ENCODE data around the gene TMEM175. TPM values are rescaled to one million over a fixed set of nuclear protein-coding genes. Genes with fewer than 3 reads are reported as not detected.

TMEM175 gene
- total and polyA plus RNA-seq, 2 of the 4 experiments (the other 2 are of a cell fraction), result 7.7 to 41.9 TPM

DNA sequence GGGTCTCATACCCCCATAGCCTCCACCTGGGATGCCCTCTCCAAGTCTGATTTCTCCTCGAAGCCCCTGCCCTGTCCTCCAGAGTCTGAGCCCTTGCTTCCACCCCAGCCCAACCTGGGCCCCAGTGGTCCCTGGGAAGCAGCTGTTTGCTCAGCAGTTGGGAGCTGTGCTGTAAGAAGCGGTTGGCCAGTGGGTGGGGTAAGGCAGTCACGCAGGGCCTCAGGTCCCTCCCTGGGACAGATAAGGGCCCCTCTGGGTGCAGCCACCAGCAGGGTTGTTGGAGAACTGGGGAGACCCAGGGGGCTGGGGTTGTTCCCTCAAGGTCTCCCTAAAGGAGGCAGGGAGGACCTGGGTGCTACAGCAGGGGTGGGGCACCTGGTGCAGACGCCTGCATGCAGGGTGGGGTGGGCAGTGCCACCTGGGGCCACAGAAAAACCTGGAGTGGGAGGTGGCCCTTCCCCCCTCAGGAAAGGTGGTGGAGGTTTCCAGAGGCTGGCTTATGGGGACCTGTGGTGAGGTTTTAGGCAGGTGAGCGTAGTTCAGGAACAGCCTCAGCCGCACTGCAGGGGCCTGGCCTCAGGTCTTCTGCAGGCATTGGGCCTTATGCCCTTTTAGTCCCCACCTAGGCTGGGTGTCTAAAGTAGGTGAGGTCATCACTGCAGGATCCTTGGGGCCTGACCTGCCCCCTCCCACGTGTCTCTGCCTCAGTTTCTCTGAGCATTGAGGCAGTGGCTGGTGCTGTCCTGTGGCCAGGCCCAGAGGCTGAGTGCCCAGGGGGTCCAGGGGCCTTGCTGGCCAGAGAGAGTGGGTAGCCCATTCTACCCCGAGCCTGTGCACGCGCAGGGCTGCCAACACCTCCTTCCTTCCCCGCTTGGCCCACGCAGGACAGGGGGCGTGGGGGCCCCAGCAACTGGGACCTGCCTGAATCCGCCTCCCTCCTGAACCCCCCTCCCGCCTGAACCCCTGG lies 64.1 kb downstream of the TMEM175 start (continued):
- TF ChIP-seq FOS (IDR thresholded peaks at IDR 0.05; ENCODE audit: low read depth, low read length) (no peak), RFX5 (IDR thresholded peaks at IDR 0.05; ENCODE audit: low read depth, low read length) (no peak)

DNA sequence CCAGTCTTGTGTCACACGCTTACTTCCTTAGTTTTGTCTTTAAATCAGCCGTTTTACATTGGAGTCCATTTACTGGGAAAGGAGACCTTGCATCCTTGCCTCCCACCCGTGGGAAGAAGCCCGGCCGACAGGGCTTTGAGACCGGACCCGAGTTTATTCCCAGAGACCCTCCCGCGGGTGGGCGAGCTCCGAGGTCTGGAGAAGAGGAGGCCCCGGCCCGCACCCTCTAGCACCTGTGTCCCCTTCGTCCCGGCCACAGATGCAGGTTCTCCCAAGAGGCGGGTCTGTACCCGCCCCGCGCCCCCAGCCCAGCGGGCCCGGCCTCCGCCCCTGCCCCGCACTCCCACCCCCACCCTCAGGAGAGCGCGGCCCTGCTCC lies 64.7 kb downstream of the TMEM175 start:
- no peak overlapping the region for H3K27ac ChIP-seq (ENCODE audit: insufficient read depth, low read length)
- dilution Hi-C loops (cut with HindIII; ENCODE audit: low sequenced_read_pairs, unreplicated experiment) (no loop called here), intact Hi-C loops (cut with micrococcal nuclease) (no loop called here), in situ Hi-C loops (cut with MboI; ENCODE audit: low sequenced_read_pairs) (no loop called here)
- H3K4me2 ChIP-seq (ENCODE audit: low read depth, low read length), result no peak overlapping the region
- no peak overlapping the region for H2AK9ac ChIP-seq (replicated peaks; ENCODE audit: low read depth, low read length, poor library complexity)
- ATAC-seq (ENCODE audit: low read depth), result no peak
- no peak overlapping the region for H2AK5ac ChIP-seq (ENCODE audit: low read depth, low read length)
- H3K4ac ChIP-seq (ENCODE audit: low read depth, low read length), result no peak overlapping the region
- H2AFZ ChIP-seq (replicated peaks; ENCODE audit: low read length, poor library complexity), result no peak overlapping the region
- peaks cover 3% of the 10 kb centered on the region; the same call in 1 of the 2 replicates for H3K4me1 ChIP-seq (ENCODE audit: control insufficient read depth, insufficient read depth, low read length)
- no peak overlapping the region for H2BK5ac ChIP-seq (ENCODE audit: low read depth, low read length, poor library complexity, severe bottlenecking)
- H3K36me3 ChIP-seq (ENCODE audit: control insufficient read depth, insufficient read depth, low read length), result no peaks in the 10 kb centered on the region
- H4K8ac ChIP-seq (ENCODE audit: low read depth in 2 of 2, low read length in 2 of 2), result no peak overlapping the region
- H3K18ac ChIP-seq (ENCODE audit: low read depth, low read length), result no peak overlapping the region
- DNase-seq, result no peak
- no peak overlapping the region for H2BK15ac ChIP-seq (ENCODE audit: low read depth, low read length)
- no peak overlapping the region for H4K91ac ChIP-seq (ENCODE audit: insufficient read depth, low read depth, low read length)
- peaks cover 47% of the 10 kb centered on the region for H3K27me3 ChIP-seq (ENCODE audit: control insufficient read depth, insufficient read depth, low read length)
- no peak overlapping the region for H3K4me3 ChIP-seq (ENCODE audit: insufficient read depth, low read depth, low read length)
- CTCF ChIA-PET, result no interaction called here
- WGBS, 2 experiments (ENCODE audit: extremely low coverage in 2 of 2, insufficient read length in 1 of 2), result 10% methylated on average over 11 of the region's 25 CpGs; no CpG with 5 or more reads in 1 of the 2 experiments
- POLR2A ChIA-PET (ENCODE audit: unreplicated experiment), result no interaction called here
- no peak overlapping the region for H3K14ac ChIP-seq (replicated peaks; ENCODE audit: low read depth, low read length)
- no peaks in the 10 kb centered on the region for H3K9me1 ChIP-seq (ENCODE audit: insufficient read depth, low read length)
- no peak overlapping the region for H2BK120ac ChIP-seq (ENCODE audit: low read depth, low read length)
- no peak overlapping the region for H2BK20ac ChIP-seq (ENCODE audit: low read depth, low read length)
- H3K23ac ChIP-seq (ENCODE audit: low read depth, low read length), result no peak overlapping the region
- H4K20me1 ChIP-seq (ENCODE audit: insufficient read depth, low read length), result peaks cover 11% of the 10 kb centered on the region
- H3K56ac ChIP-seq (ENCODE audit: extremely low read depth, insufficient read depth, low read length), result no peak overlapping the region
- H3K79me1 ChIP-seq (ENCODE audit: low read depth in 1 of 2, low read length in 2 of 2), result 0 out of 4 replicates have a peak, but pooled peaks cover 0 to 4% of the 10 kb centered on the region in 2 experiments
- no peak overlapping the region for H4K5ac ChIP-seq (ENCODE audit: low read depth, low read length)
- BruUV-seq (replicated peaks), result no TSS peak
- H3K9ac ChIP-seq (ENCODE audit: low read depth, low read length), result no peak overlapping the region
- H3K9me3 ChIP-seq (ENCODE audit: control insufficient read depth, insufficient read depth, low read length), result no peaks in the 10 kb centered on the region; the same call in 1 of the 2 replicates
- TF ChIP-seq BHLHE40 (IDR thresholded peaks at IDR 0.05; ENCODE audit: low read depth, low read length), result no peak
- TF ChIP-seq FOS (IDR thresholded peaks at IDR 0.05; ENCODE audit: low read depth, low read length), result no peak
- TF ChIP-seq RCOR1 (IDR thresholded peaks at IDR 0.05; ENCODE audit: insufficient replicate concordance, low read length), result no peak
- TF ChIP-seq, protein P1, sequence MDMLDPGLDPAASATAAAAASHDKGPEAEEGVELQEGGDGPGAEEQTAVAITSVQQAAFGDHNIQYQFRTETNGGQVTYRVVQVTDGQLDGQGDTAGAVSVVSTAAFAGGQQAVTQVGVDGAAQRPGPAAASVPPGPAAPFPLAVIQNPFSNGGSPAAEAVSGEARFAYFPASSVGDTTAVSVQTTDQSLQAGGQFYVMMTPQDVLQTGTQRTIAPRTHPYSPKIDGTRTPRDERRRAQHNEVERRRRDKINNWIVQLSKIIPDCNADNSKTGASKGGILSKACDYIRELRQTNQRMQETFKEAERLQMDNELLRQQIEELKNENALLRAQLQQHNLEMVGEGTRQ (IDR thresholded peaks at IDR 0.05; ENCODE audit: low read depth, low read length), result no peak
- TF ChIP-seq MXI1 (IDR thresholded peaks at IDR 0.05; ENCODE audit: borderline replicate concordance, low read depth, low read length), result no peak
- no peak for TF ChIP-seq SMC3 (IDR thresholded peaks at IDR 0.05; ENCODE audit: low read depth, low read length)
- no peak for TF ChIP-seq RAD21 (IDR thresholded peaks at IDR 0.05; ENCODE audit: low read length)
- TF ChIP-seq, protein P2, sequence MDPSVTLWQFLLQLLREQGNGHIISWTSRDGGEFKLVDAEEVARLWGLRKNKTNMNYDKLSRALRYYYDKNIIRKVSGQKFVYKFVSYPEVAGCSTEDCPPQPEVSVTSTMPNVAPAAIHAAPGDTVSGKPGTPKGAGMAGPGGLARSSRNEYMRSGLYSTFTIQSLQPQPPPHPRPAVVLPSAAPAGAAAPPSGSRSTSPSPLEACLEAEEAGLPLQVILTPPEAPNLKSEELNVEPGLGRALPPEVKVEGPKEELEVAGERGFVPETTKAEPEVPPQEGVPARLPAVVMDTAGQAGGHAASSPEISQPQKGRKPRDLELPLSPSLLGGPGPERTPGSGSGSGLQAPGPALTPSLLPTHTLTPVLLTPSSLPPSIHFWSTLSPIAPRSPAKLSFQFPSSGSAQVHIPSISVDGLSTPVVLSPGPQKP (IDR thresholded peaks at IDR 0.05; ENCODE audit: borderline replicate concordance, low read depth, low read length), result no peak
- TF ChIP-seq CEBPB (IDR thresholded peaks at IDR 0.05; ENCODE audit: low read depth, low read length), result no peak
- TF ChIP-seq RFX5 (IDR thresholded peaks at IDR 0.05; ENCODE audit: low read depth, low read length), result no peak
- TF ChIP-seq CHD1 (IDR thresholded peaks at IDR 0.05; ENCODE audit: low read depth, low read length), result no peak
- TF ChIP-seq NFE2L2 (IDR thresholded peaks at IDR 0.05; ENCODE audit: low read depth, low read length), result no peak
- TF ChIP-seq MAFK (IDR thresholded peaks at IDR 0.05; ENCODE audit: low read depth, low read length), result no peak
- TF ChIP-seq MAZ (IDR thresholded peaks at IDR 0.05; ENCODE audit: borderline replicate concordance, low read depth, low read length), result no peak
